A549 (cell line): ENCODE results near the gene FAM219A.

Source experiments
- POLR2A ChIP-seq: IDR thresholded peaks from 2 replicates; pipeline ENCODE4 v1.6.1; 2012; ENCODE audit warnings: mild to moderate bottlenecking, low read length
- RARB ChIP-seq: fragments of 250-450 bp; sonication (Bioruptor Pico); IDR thresholded peaks from 2 replicates; pipeline ENCODE4 v1.8.0; 2021; ENCODE audit warnings: mild to moderate bottlenecking, moderate library complexity
- RFX5 ChIP-seq: fragments of 450-650 bp; IDR thresholded peaks from 2 replicates; pipeline ENCODE4 v1.7.1; 2014; ENCODE audit warnings: antibody characterized with exemption, mild to moderate bottlenecking, moderate library complexity
- TF ChIP-seq, protein P1 (sequence below): fragments of 200-600 bp; sonication (generic); IDR thresholded peaks from 2 replicates; pipeline ENCODE4 v1.6.1; 2016; ENCODE audit warnings: antibody characterized with exemption, mild to moderate bottlenecking, moderate library complexity
- TF ChIP-seq, protein P2 (sequence below): fragments of >200 bp; sonication (Bioruptor Twin); formaldehyde crosslinking; IDR thresholded peaks from 3 replicates; pipeline ENCODE4 v1.5.1; 2016

DNA sequence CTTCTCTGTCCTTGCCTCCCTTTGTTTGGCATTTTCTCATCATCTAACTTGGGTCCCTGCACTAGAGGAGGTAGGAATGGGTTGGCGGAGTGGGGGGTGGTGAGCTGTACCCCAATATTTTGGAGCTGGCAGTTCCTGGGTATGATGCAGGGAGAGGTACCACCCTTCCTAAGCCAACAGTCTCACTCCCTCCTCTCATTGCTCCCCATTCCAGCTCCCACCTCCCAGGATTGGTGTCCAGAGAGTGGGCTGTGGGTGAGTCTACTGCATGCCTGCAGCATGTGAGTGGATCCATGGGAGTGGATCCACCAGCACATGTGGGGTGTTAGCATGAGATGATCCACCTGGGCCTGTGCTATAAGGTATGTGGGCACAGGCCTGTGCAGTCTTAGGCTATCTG lies 59.5 kb downstream of the FAM219A start:
- TF ChIP-seq POLR2A: no peak
- TF ChIP-seq, protein P1, sequence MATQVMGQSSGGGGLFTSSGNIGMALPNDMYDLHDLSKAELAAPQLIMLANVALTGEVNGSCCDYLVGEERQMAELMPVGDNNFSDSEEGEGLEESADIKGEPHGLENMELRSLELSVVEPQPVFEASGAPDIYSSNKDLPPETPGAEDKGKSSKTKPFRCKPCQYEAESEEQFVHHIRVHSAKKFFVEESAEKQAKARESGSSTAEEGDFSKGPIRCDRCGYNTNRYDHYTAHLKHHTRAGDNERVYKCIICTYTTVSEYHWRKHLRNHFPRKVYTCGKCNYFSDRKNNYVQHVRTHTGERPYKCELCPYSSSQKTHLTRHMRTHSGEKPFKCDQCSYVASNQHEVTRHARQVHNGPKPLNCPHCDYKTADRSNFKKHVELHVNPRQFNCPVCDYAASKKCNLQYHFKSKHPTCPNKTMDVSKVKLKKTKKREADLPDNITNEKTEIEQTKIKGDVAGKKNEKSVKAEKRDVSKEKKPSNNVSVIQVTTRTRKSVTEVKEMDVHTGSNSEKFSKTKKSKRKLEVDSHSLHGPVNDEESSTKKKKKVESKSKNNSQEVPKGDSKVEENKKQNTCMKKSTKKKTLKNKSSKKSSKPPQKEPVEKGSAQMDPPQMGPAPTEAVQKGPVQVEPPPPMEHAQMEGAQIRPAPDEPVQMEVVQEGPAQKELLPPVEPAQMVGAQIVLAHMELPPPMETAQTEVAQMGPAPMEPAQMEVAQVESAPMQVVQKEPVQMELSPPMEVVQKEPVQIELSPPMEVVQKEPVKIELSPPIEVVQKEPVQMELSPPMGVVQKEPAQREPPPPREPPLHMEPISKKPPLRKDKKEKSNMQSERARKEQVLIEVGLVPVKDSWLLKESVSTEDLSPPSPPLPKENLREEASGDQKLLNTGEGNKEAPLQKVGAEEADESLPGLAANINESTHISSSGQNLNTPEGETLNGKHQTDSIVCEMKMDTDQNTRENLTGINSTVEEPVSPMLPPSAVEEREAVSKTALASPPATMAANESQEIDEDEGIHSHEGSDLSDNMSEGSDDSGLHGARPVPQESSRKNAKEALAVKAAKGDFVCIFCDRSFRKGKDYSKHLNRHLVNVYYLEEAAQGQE: no peak
- TF ChIP-seq, protein P2, sequence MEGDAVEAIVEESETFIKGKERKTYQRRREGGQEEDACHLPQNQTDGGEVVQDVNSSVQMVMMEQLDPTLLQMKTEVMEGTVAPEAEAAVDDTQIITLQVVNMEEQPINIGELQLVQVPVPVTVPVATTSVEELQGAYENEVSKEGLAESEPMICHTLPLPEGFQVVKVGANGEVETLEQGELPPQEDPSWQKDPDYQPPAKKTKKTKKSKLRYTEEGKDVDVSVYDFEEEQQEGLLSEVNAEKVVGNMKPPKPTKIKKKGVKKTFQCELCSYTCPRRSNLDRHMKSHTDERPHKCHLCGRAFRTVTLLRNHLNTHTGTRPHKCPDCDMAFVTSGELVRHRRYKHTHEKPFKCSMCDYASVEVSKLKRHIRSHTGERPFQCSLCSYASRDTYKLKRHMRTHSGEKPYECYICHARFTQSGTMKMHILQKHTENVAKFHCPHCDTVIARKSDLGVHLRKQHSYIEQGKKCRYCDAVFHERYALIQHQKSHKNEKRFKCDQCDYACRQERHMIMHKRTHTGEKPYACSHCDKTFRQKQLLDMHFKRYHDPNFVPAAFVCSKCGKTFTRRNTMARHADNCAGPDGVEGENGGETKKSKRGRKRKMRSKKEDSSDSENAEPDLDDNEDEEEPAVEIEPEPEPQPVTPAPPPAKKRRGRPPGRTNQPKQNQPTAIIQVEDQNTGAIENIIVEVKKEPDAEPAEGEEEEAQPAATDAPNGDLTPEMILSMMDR: no peak
- TF ChIP-seq RARB (CRISPR knock-in tag): no peak
- TF ChIP-seq RFX5: no peak
